NB4 (cell line): ENCODE data around the gene PRSS21.

Source experiments
- CTCF ChIP-seq: IDR thresholded peaks from one replicate; pipeline ENCODE4 v1.5.1; 2012; ENCODE audit warnings: low read depth, low read length
- MYC ChIP-seq: IDR thresholded peaks from 2 replicates; pipeline ENCODE4 v1.6.1; 2011; ENCODE audit warnings: low read depth, low read length
- POLR2A ChIP-seq: IDR thresholded peaks from 2 replicates; pipeline ENCODE4 v1.6.1; 2011; ENCODE audit warnings: mild to moderate bottlenecking; ENCODE audit not compliant: insufficient read length; ENCODE audit errors: extremely low read depth

- TF ChIP-seq CTCF (no peak), POLR2A (no peak), MYC (no peak)
These were observed 39.8 kb downstream of the PRSS21 start for GRCh38 chr16:2856686-2857450.
